Endothelial cell of umbilical vein (primary cell): ENCODE results near the gene RPS25. TPM values are rescaled to one million over a fixed set of nuclear protein-coding genes. Genes with fewer than 3 reads are reported as not detected.
"Not testable (repeated sequence)": the region's sequence is repeated elsewhere in the genome, so short reads cannot be mapped to it uniquely, and the experiment has no call there.

Experiments
- BruUV-seq: library from RNA; stranded (reverse); fragments of 400-500 nt; replicated peaks from 2 replicates; lab custom pipeline; 2021; lab: Mats Ljungman, UMichigan
- CTCF ChIA-PET: fragments of 300-600, 350-600 bp; sonication (Branson Sonifier 250); formaldehyde crosslinking; loops from one replicate; lab custom pipeline; 2021; ENCODE audit warnings: antibody characterized with exemption, inconsistent platforms; lab: Charles Lee
- POLR2A ChIA-PET: fragments of 300-600, 350-600 bp; sonication (Branson Sonifier 250); formaldehyde crosslinking; loops from one replicate; lab custom pipeline; 2021; ENCODE audit warnings: antibody characterized with exemption, inconsistent platforms; lab: Charles Lee
- DNase-seq: peaks from one replicate; pipeline ENCODE4 v3.0.0-alpha.2; 2011; ENCODE audit warnings: low read depth, low spot score
- FAIRE-seq: peaks from 2 replicates; lab custom pipeline; 2011; peaks lifted over from hg19 to GRCh38; lab: Jason Lieb, UNC
- H2AFZ ChIP-seq: 2 replicates; pipeline ENCODE4 v1.6.0; 2012; ENCODE audit warnings: low read depth, low read length, control low read depth, inconsistent platforms
- H3K27ac ChIP-seq: 2 replicates; pipeline ENCODE4 v1.5.1; 2011; ENCODE audit warnings: low read depth, mild to moderate bottlenecking, control low read depth, low read length, moderate library complexity; ENCODE audit not compliant: insufficient read depth
- H3K27me3 ChIP-seq, 2 experiments: 2 replicates each; pipeline versions ENCODE4 v1.6.0 to v1.6.1; 2011; ENCODE audit warnings: low read length in 2 of 2, mixed read lengths in 1 of 2; ENCODE audit not compliant: control insufficient read depth in 2 of 2, insufficient read depth in 2 of 2
- H3K36me3 ChIP-seq, 2 experiments: 2 replicates in 1 of 2; 3 replicates in 1 of 2; pipeline ENCODE4 v1.5.1; 2011; ENCODE audit warnings: low read length in 2 of 2, mild to moderate bottlenecking in 1 of 2, moderate library complexity in 1 of 2; ENCODE audit not compliant: control insufficient read depth in 2 of 2, insufficient read depth in 2 of 2; ENCODE audit errors: extremely low read depth in 1 of 2
- H3K4me1 ChIP-seq: 3 replicates; pipeline ENCODE4 v1.5.1; 2011; ENCODE audit warnings: mild to moderate bottlenecking, low read length; ENCODE audit not compliant: control insufficient read depth, insufficient read depth; ENCODE audit errors: extremely low read depth
- H3K4me2 ChIP-seq: 2 replicates; pipeline ENCODE4 v1.6.1; 2011; ENCODE audit warnings: low read length, control low read depth, mixed read lengths; ENCODE audit not compliant: insufficient read depth
- H3K4me3 ChIP-seq, 3 experiments: fragments of 200-600 bp in 1 of 3; sonication (generic), shearing (Covaris generic) in 1 of 3; replicated peaks in 1 of 3; 2 replicates each; pipeline ENCODE4 v1.5.1; 2011 to 2016; ENCODE audit warnings: control low read depth in 3 of 3, low read length in 3 of 3, mild to moderate bottlenecking in 2 of 3, inconsistent platforms in 1 of 3, low read depth in 1 of 3, moderate library complexity in 1 of 3; ENCODE audit not compliant: insufficient read depth in 1 of 3
- H3K79me2 ChIP-seq: 2 replicates; pipeline ENCODE4 v1.6.0; 2012; ENCODE audit warnings: low read length, inconsistent platforms; ENCODE audit not compliant: control insufficient read depth, insufficient read depth
- H3K9ac ChIP-seq: replicated peaks from 2 replicates; pipeline ENCODE3; 2011; ENCODE audit warnings: low read length, control low read depth; ENCODE audit not compliant: insufficient read depth; ENCODE audit errors: extremely low read depth
- H3K9me1 ChIP-seq: replicated peaks from 3 replicates; pipeline ENCODE4 v1.6.0; 2011; ENCODE audit warnings: mild to moderate bottlenecking, low read length; ENCODE audit not compliant: control insufficient read depth, insufficient read depth; ENCODE audit errors: extremely low read depth
- H3K9me3 ChIP-seq: replicated peaks from 2 replicates; pipeline ENCODE4 v1.5.1; 2012; ENCODE audit warnings: low read length, inconsistent platforms; ENCODE audit not compliant: control insufficient read depth, insufficient read depth
- H4K20me1 ChIP-seq: replicated peaks from 2 replicates; pipeline ENCODE3; 2011; ENCODE audit warnings: mild to moderate bottlenecking, low read length; ENCODE audit not compliant: control insufficient read depth, insufficient read depth; ENCODE audit errors: extremely low read depth
- CTCF ChIP-seq, 2 donors: IDR thresholded peaks; 1 replicate in 1 of 2; 2 replicates in 1 of 2; pipeline ENCODE4 v1.5.1; 2011; ENCODE audit warnings: low read length in 2 of 2, mild to moderate bottlenecking in 2 of 2, moderate library complexity in 2 of 2, control low read depth in 1 of 2, inconsistent platforms in 1 of 2, low read depth in 1 of 2; ENCODE audit not compliant: insufficient read depth in 1 of 2; ENCODE audit errors: extremely low read depth in 1 of 2
- FOS ChIP-seq: IDR thresholded peaks from 2 replicates; pipeline ENCODE4 v1.6.1; 2011; ENCODE audit warnings: mild to moderate bottlenecking, low read length, moderate library complexity, borderline replicate concordance; ENCODE audit not compliant: insufficient read depth
- MAX ChIP-seq: IDR thresholded peaks from 2 replicates; pipeline ENCODE4 v1.6.1; 2011; ENCODE audit not compliant: insufficient read depth, insufficient read length
- MYC ChIP-seq: IDR thresholded peaks from one replicate; pipeline ENCODE4 v1.6.1; 2011; ENCODE audit warnings: mild to moderate bottlenecking, low read depth, low read length
- POLR2A ChIP-seq: IDR thresholded peaks from 2 replicates; pipeline ENCODE4 v1.6.1; 2012; ENCODE audit warnings: low read depth, mild to moderate bottlenecking, control low read depth, low read length
- POLR2AphosphoS5 ChIP-seq: IDR thresholded peaks from 2 replicates; pipeline ENCODE4 v1.6.1; 2012; ENCODE audit warnings: low read depth, mild to moderate bottlenecking, control low read depth, low read length, moderate library complexity; ENCODE audit not compliant: insufficient read depth
- dilution Hi-C: fragments of 300-500 bp; cut with MboI; formaldehyde crosslinking; loops from one replicate; pipeline ENCODE4 v1.15.0; 2019; ENCODE audit warnings: low sequenced_read_pairs; ENCODE audit not compliant: extremely low pct_ligation_motif_present
- intact Hi-C: fragments of 100-400 bp; cut with micrococcal nuclease; formaldehyde crosslinking; loops from one replicate; pipeline ENCODE4 v1.10.0; 2022
- polyA plus RNA-seq, 4 experiments: library from polyadenylated mRNA; depleted of rRNA in 3 of 4; stranded (reverse) in 3 of 4; unstranded in 1 of 4; fragments of >200 nt; gene quantifications; 2 replicates each; pipeline versions ENCODE4 v1.2.1 to v1.2.3, GENCODE V29; 2011 to 2012; ENCODE audit warnings: missing spikeins in 1 of 4
- total RNA-seq: library from RNA; stranded (reverse); gene quantifications from 2 replicates; pipeline ENCODE4 v1.2.3, GENCODE V29; 2021

RPS25 gene
- total and polyA plus RNA-seq, 2 donors (not counting 3 experiments of a cell fraction or from before 2014, with no cell fraction given), result 887 to 992 TPM

- H2AFZ ChIP-seq, result no peak overlapping the region
- peaks cover 2% of the 10 kb centered on the region for H3K4me1 ChIP-seq
- no peaks in the 10 kb centered on the region for H3K27me3 ChIP-seq
- peaks cover 5% of the 10 kb centered on the region for H3K79me2 ChIP-seq
- no peaks in the 10 kb centered on the region for H4K20me1 ChIP-seq
- H3K9me1 ChIP-seq, result no peaks in the 10 kb centered on the region
- H3K4me3 ChIP-seq, result no peak overlapping the region
- no peak for FAIRE-seq
- ChIA-PET POLR2A (no interaction called here), CTCF (no interaction called here)
- H3K9ac ChIP-seq, result no peak overlapping the region
- intact Hi-C loops (no loop called here), dilution Hi-C loops (no loop called here)
- no peaks in the 10 kb centered on the region for H3K9me3 ChIP-seq
- H3K4me2 ChIP-seq, result no peak overlapping the region
- TF ChIP-seq FOS (no peak), POLR2AphosphoS5 (no peak), POLR2A (no peak), MAX (no peak), CTCF (IDR thresholded peaks at IDR 0.05; ENCODE audit: extremely low read depth in 1 of 2, insufficient read depth in 1 of 2, low read depth in 1 of 2, low read length in 2 of 2) (no peak), MYC (no peak)
- no peak overlapping the region for H3K27ac ChIP-seq
- no peak for DNase-seq
- no TSS peak for BruUV-seq
- H3K36me3 ChIP-seq, result no peaks in the 10 kb centered on the region
These were observed 43.1 kb upstream of the RPS25 start for GRCh38 chr11:119061256-119061655.

- H3K27ac ChIP-seq, H3K4me2 ChIP-seq, CTCF ChIA-PET: not testable (repeated sequence)
These were observed 41.0 kb upstream of the RPS25 start for GRCh38 chr11:119059128-119059527.

More at GRCh38 chr11:119059128-119059527, 41.0 kb upstream of the RPS25 start:
- H3K9me3 ChIP-seq, FAIRE-seq, DNase-seq, POLR2A ChIA-PET, H4K20me1 ChIP-seq, H2AFZ ChIP-seq, BruUV-seq, H3K4me3 ChIP-seq, H3K9me1 ChIP-seq, H3K9ac ChIP-seq, H3K27me3 ChIP-seq, dilution Hi-C loops: not testable (repeated sequence)
- intact Hi-C loops, result loop anchor here (5.0 kb wide), 2 partner anchors 62 to 132 kb away; partner anchors contain the start of genes BCL9L and CENATAC
- H3K36me3 ChIP-seq, result peaks cover 7 to 14% of the 10 kb centered on the region in 2 experiments
- H3K4me1 ChIP-seq, result peaks cover 11% of the 10 kb centered on the region
- H3K79me2 ChIP-seq, result peaks cover 19% of the 10 kb centered on the region
